OCI-LY1 (cell line): ENCODE measurements around the gene TMEM150C.
"Not testable (repeated sequence)": the region's sequence is repeated elsewhere in the genome, so short reads cannot be mapped to it uniquely, and the experiment has no call there.

Experiments used
- H2AFZ ChIP-seq: fragments of 200-600 bp; sonication (generic), shearing (Covaris generic); 2 replicates; pipeline ENCODE4 v1.6.0; 2014; ENCODE audit warnings: antibody characterized with exemption, mild to moderate bottlenecking, low read length
- H3F3A ChIP-seq: fragments of 200-600 bp; sonication (generic), shearing (Covaris generic); 2 replicates; pipeline ENCODE4 v1.6.0; 2014; ENCODE audit warnings: mild to moderate bottlenecking, antibody characterized with exemption, low read length, moderate library complexity; ENCODE audit not compliant: insufficient read depth
- H3K27ac ChIP-seq: fragments of 200-600 bp; sonication (generic); 2 replicates; pipeline ENCODE4 v1.5.1; 2014; ENCODE audit warnings: low read length, mixed run types, mild to moderate bottlenecking, low read depth; ENCODE audit not compliant: poor library complexity, severe bottlenecking
- H3K27me3 ChIP-seq: fragments of 200-600 bp; sonication (generic); 2 replicates; pipeline ENCODE4 v1.6.0; 2014; ENCODE audit warnings: antibody characterized with exemption, mild to moderate bottlenecking, low read length, moderate library complexity; ENCODE audit not compliant: insufficient read depth
- H3K36me3 ChIP-seq: fragments of 200-600 bp; sonication (generic); 2 replicates; pipeline ENCODE4 v1.6.1; 2014; ENCODE audit warnings: mild to moderate bottlenecking, antibody characterized with exemption, low read length, moderate library complexity, mixed read lengths; ENCODE audit not compliant: insufficient read depth
- H3K4me1 ChIP-seq: fragments of 200-600 bp; sonication (generic); 2 replicates; pipeline ENCODE4 v1.5.1; 2014; ENCODE audit warnings: mild to moderate bottlenecking, low read length, moderate library complexity; ENCODE audit not compliant: insufficient read depth, severe bottlenecking
- H3K4me2 ChIP-seq: fragments of 200-600 bp; sonication (generic), shearing (Covaris generic); 2 replicates; pipeline ENCODE4 v1.6.1; 2014; ENCODE audit warnings: low read length
- H3K4me3 ChIP-seq: fragments of 200-600 bp; sonication (generic); 2 replicates; pipeline ENCODE4 v1.5.1; 2014; ENCODE audit warnings: low read length, low read depth, mild to moderate bottlenecking, mixed read lengths; ENCODE audit not compliant: poor library complexity, severe bottlenecking
- H3K79me2 ChIP-seq: fragments of 200-600 bp; shearing (Covaris generic); 2 replicates; pipeline ENCODE4 v1.6.1; 2016; ENCODE audit warnings: mixed run types, low read length, mixed read lengths; ENCODE audit not compliant: insufficient read depth
- H3K9ac ChIP-seq: fragments of 200-600 bp; sonication (generic), shearing (Covaris generic); 2 replicates; pipeline ENCODE4 v1.6.1; 2014; ENCODE audit warnings: mild to moderate bottlenecking, low read length, mixed read lengths
- H3K9me2 ChIP-seq: fragments of 200-600 bp; sonication (generic), shearing (Covaris generic); 2 replicates; pipeline ENCODE4 v1.6.1; 2014; ENCODE audit warnings: low read depth, mild to moderate bottlenecking, low read length, mixed read lengths
- H3K9me3 ChIP-seq: fragments of 200-600 bp; shearing (Covaris generic); 2 replicates; pipeline ENCODE4 v1.6.1; 2014; ENCODE audit warnings: low read length, mixed read lengths
- H4K20me1 ChIP-seq: fragments of 200-600 bp; sonication (generic), shearing (Covaris generic); 2 replicates; pipeline ENCODE4 v1.6.0; 2016; ENCODE audit warnings: mild to moderate bottlenecking, low read length; ENCODE audit not compliant: insufficient read depth
- EZH2 ChIP-seq: fragments of 200-600 bp; sonication (generic), shearing (Covaris generic); IDR thresholded peaks from 2 replicates; pipeline ENCODE4 v1.8.0; 2017; ENCODE audit warnings: borderline replicate concordance, mixed run types, mild to moderate bottlenecking, antibody characterized with exemption, low read length, moderate library complexity, mixed read lengths
- TF ChIP-seq, protein P1 (sequence below): fragments of 200-600 bp; sonication (generic), shearing (Covaris generic); IDR thresholded peaks from 2 replicates; pipeline ENCODE4 v1.5.1; 2017; ENCODE audit warnings: mild to moderate bottlenecking, antibody characterized with exemption, low read length, moderate library complexity, mixed read lengths

The TMEM150C gene

DNA sequence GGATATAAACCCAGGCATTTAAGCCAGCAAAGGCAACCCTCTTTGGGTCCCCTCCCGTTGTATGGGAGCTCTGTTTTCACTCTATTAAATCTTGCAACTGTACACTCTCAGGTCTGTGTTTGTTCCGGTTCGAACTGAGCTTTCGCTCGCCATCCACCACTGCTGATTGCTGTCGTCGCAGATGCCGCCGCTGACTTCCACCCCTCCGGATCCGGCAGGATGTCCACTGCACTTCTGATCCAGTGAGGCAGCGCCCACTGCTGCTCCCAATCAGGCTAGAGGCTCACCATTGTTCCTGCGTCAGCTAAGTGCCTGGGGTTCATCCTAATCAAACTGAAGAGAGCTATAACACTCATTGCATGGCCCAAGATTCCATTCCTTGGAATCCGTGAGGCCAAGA lies 82.2 kb downstream of the TMEM150C start:
- Histone ChIP-seq H3K27me3 (no peaks in the 10 kb centered on the region), H3K9me2 (no peaks in the 10 kb centered on the region), H3K27ac (no peak overlapping the region), H4K20me1 (no peaks in the 10 kb centered on the region), H3K4me2 (no peak overlapping the region), H3K9me3 (no peaks in the 10 kb centered on the region), H3K4me3 (no peak overlapping the region), H3F3A (no peaks in the 10 kb centered on the region), H3K9ac (no peak overlapping the region), H2AFZ (no peak overlapping the region), H3K36me3 (no peaks in the 10 kb centered on the region), H3K4me1 (no peaks in the 10 kb centered on the region), H3K79me2 (no peaks in the 10 kb centered on the region)
- TF ChIP-seq EZH2: no peak
- TF ChIP-seq, protein P1, sequence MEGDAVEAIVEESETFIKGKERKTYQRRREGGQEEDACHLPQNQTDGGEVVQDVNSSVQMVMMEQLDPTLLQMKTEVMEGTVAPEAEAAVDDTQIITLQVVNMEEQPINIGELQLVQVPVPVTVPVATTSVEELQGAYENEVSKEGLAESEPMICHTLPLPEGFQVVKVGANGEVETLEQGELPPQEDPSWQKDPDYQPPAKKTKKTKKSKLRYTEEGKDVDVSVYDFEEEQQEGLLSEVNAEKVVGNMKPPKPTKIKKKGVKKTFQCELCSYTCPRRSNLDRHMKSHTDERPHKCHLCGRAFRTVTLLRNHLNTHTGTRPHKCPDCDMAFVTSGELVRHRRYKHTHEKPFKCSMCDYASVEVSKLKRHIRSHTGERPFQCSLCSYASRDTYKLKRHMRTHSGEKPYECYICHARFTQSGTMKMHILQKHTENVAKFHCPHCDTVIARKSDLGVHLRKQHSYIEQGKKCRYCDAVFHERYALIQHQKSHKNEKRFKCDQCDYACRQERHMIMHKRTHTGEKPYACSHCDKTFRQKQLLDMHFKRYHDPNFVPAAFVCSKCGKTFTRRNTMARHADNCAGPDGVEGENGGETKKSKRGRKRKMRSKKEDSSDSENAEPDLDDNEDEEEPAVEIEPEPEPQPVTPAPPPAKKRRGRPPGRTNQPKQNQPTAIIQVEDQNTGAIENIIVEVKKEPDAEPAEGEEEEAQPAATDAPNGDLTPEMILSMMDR: no peak

DNA sequence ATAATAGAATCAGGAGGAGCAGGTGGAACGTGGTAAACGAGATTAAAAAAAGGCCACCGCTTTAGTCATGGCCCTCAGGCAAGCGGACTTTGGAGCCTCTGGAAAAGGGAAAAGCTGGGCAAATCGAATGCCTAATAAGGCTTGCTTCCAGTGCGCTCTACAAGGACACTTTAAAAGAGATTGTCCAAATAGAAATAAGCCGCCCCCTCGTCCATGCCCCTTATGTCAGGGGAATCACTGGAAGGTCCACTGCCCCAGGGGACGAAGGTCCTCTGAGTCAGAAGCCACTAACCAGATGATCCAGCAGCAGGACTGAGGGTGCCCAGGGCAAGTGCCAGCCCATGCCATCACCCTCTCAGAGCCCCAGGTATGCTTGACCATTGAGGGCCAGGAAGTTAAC lies 84.3 kb downstream of the TMEM150C start:
- H3K4me3 ChIP-seq, H4K20me1 ChIP-seq, H2AFZ ChIP-seq, H3K27me3 ChIP-seq, H3K4me1 ChIP-seq, H3K4me2 ChIP-seq, H3K79me2 ChIP-seq, H3K36me3 ChIP-seq, H3K9me2 ChIP-seq, H3F3A ChIP-seq, H3K27ac ChIP-seq, H3K9ac ChIP-seq, H3K9me3 ChIP-seq: not testable (repeated sequence)

DNA sequence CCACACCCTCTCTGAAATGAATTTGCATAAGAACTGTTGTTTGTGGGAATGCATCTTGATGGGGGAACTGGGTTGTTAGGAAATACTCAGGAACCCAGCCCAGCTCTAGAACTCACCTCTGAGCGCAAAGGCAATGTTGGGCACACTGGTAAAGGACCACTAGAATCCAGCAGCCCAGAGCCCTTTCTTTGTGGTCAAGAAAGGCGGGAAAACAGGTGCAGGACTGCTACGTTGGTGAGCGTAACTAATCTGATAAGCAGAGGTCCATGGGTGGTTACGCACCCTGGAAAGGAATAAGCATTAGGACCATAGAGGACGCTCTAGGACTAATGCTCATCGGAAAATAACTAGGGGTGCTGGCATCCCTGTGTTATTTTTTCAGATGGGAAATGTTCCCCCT lies 85.9 kb downstream of the TMEM150C start:
- H3K4me2 ChIP-seq, H3K9me2 ChIP-seq, H3K27me3 ChIP-seq, H3K9me3 ChIP-seq, H3K4me3 ChIP-seq, H3K9ac ChIP-seq, H3K79me2 ChIP-seq, H3F3A ChIP-seq, H4K20me1 ChIP-seq, H3K4me1 ChIP-seq, H2AFZ ChIP-seq, H3K27ac ChIP-seq, H3K36me3 ChIP-seq: not testable (repeated sequence)

DNA sequence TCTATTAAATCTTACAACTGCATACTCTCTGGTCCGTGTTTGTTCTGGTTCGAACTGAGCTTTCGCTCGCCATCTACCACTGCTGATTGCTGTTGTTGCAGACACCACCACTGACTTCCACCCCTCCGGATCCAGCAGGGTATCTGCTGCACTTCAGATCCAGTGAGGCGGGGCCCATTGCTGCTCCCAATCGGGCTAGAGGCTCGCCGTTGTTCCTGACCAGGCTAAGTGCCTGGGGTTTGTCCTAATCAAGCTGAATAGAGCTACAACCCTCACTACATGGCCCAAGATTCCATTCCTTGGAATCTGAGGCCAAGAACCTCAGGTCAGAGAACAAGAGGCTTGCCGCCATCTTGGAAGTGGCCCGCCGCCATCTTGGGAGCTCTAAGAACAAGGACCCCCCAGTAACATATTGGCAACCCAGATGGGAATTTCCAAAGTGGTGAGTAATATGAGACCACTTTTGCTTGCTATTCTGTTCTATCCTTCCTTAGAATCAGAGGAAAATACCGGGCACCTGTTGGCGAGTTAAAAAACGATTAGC lies 88.1 kb downstream of the TMEM150C start:
- Histone ChIP-seq H3K36me3 (0 out of 2 replicates have a peak, but pooled peaks cover 3% of the 10 kb centered on the region), H3K79me2 (no peaks in the 10 kb centered on the region), H3K9me2 (no peaks in the 10 kb centered on the region), H2AFZ (no peak overlapping the region), H3K27ac (no peak overlapping the region), H3K4me1 (no peaks in the 10 kb centered on the region), H3K4me3 (no peak overlapping the region), H3K9ac (no peak overlapping the region), H3K4me2 (no peak overlapping the region), H3K9me3 (no peaks in the 10 kb centered on the region), H4K20me1 (no peaks in the 10 kb centered on the region), H3K27me3 (no peaks in the 10 kb centered on the region), H3F3A (no peaks in the 10 kb centered on the region)
- TF ChIP-seq, protein P1: no peak
- no peak for TF ChIP-seq EZH2

DNA sequence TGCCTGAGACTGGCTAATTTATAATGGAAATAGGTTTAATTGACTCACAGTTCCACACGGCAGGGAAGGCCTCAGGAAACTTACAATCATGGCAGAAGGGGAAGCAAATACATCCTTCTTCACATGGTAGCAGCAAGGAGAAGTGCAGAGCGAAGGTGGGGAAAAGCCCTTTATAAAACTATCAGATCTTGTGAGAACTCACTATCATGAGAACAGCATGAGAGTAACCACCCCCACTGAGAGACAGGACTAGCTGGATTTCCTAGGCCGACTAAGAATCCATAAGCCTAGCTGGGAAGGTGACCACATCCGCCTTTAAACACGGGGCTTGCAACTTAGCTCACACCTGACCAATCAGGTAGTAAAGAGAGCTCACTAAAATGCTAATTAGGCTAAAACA lies 88.7 kb downstream of the TMEM150C start:
- not testable (repeated sequence) for H2AFZ ChIP-seq, H3K9me3 ChIP-seq, H3K79me2 ChIP-seq, H3K27ac ChIP-seq, H3K4me2 ChIP-seq, H3K9me2 ChIP-seq, H3K4me3 ChIP-seq, H3K36me3 ChIP-seq, H3K9ac ChIP-seq, H3K27me3 ChIP-seq, H3K4me1 ChIP-seq, H4K20me1 ChIP-seq, H3F3A ChIP-seq
